Hepatic stellate cell (primary cell): Measurements from ENCODE around the gene SLC6A7.

ENCODE experiments used
- DNase-seq: peaks from one replicate; pipeline ENCODE4 v3.0.0; 2011; ENCODE audit warnings: low spot score

Gene SLC6A7

GRCh38 chr5:150172556-150172955 lies 17.3 kb upstream of the SLC6A7 start:
- DNase-seq = no peak

GRCh38 chr5:150173161-150173560 lies 16.7 kb upstream of the SLC6A7 start:
- no peak for DNase-seq

DNA sequence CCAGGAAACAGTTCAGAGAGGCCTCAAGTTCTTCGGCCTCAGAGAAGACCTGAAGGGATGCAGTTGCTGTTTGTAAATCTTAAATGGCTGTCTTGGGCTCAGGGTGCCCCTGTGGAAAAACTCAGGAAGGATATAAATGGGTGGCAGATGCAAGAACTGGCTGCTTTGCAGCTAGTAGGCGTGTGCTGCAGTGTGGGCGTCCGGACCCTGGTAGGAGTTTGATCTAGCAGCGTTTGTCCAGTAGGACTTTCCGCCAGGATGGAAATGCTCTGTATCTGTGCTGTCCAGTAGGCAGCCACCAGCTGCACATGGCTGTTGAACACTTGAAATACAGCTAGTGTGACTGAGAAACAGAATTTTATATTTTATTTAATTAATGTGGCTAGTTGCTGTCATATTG lies 15.6 kb upstream of the SLC6A7 start:
- no peak for DNase-seq

DNA sequence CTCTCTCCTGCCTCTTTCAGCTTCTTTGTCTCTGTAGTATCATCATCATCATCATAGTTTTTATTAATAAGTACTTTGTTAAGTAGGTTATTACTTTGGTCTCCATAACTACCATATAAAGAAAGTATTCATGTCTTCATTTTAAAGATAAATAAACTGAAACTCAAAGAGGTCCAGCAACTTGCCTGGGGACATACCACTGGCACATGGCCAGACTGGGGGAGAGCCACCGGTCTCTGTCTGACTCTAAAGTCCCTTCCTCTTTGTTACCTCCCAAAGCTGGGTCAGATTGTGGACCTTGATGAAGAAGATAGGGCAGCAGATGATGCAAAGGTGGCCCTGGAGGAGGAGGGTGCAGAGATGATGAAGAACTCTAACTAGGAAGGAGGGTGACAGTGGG lies 14.8 kb upstream of the SLC6A7 start:
- no peak for DNase-seq

- DNase-seq = no peak
Observed at GRCh38 chr5:150175536-150175935, 14.3 kb upstream of the SLC6A7 start.

- DNase-seq = peak; percentile 65
Observed at GRCh38 chr5:150176745-150177477, 13.0 kb upstream of the SLC6A7 start.

DNA sequence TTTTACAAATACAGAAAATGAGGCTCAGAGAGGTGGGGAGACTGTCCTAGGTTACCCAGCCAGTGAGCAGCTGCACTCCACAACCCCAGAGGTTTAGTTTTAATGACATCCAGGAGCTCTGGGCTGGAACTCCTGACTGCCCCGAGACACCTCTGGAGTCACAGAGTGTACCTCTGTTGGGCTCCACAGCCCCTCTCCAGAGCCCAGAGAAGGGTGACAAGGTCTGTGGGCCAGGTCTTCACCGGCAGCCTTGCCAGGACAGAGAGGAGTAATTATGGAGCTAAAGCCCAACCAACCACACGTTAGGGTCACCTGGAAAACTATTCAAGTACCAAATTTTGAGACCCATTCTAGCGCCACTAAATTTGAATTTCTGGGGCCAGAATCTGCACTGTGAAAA lies 12.1 kb upstream of the SLC6A7 start:
- DNase-seq = no peak

GRCh38 chr5:150178262-150178661 lies 11.6 kb upstream of the SLC6A7 start:
- no peak for DNase-seq

- no peak for DNase-seq
Observed at GRCh38 chr5:150179019-150179620, 10.7 kb upstream of the SLC6A7 start.

DNA sequence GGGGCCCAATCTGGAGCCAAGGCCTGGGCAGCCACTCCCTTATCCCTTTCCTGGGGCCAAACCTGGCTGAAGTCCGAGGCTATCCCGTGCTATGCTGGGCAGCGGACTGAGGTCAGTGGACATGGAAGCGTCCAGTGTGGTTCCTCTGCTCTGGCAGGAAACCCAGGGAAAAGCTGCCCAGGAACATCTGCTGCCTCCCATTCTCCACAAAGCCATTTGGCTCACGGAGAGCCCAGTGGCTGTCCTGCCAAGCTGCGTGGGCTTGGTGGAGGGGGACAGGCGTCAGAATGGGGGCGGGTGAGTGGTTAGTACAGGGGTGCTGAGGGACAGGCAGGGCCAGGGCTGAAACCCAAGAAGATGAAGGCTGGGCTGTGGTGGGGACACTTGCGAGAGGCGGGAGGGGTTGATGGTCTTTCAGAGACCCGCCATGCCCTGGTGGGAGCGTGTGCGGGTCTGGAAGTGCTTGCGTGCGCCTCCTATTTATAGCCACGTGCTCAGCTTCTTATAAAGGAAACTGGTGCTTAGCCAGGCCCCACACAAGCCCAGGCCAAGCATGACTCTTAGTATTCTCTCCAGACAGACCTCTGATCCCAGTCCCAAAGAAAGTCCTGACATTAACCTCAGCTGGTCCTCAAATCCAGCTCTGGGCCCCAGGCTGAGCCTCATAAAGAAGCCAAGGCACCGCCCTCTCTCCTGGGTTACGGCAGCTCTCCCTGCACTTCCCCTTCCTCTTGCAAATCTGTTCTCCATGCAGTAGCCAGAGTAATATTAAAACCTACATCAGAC lies 9.4 kb upstream of the SLC6A7 start:
- no peak for DNase-seq

DNA sequence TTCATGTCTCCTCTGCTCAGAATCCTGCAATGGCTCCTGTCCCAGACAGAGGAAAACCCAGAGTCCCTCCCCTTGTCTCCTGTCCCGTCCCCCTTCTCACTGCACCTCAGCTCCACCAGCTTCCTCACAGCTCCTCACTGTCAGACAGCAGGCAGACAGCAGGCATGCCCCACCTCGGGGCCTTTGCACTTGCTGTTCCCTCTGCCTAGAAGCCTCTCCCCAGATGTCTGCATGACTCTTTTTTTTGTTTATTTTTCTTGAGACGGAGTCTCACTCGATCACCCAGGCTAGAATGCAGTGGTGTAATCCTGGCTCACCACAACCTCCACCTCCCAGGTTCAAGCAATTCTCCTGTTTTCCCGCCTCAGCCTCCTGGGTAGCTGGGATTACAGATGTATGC lies 8.8 kb upstream of the SLC6A7 start:
- peak; percentile 61 for DNase-seq

GRCh38 chr5:150181766-150182545 lies 7.9 kb upstream of the SLC6A7 start:
- DNase-seq = no peak

DNA sequence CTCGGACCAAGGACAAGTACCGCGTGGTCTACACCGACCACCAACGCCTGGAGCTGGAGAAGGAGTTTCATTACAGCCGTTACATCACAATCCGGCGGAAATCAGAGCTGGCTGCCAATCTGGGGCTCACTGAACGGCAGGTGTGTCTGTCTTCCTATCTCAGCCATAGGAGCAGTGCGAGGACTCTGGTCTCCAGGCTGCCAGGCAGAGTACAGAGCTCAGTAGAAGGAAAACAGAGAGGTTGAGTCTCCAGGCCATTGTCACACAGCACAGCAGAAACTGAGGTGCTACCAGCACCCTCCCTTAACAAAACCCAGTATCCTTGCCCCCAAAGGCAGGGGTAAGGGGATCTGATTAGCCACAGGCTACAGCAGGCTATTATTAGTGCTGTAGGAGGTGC lies 7.1 kb upstream of the SLC6A7 start:
- DNase-seq = no peak

- no peak for DNase-seq
Observed at GRCh38 chr5:150183436-150183835, 6.4 kb upstream of the SLC6A7 start.

DNA sequence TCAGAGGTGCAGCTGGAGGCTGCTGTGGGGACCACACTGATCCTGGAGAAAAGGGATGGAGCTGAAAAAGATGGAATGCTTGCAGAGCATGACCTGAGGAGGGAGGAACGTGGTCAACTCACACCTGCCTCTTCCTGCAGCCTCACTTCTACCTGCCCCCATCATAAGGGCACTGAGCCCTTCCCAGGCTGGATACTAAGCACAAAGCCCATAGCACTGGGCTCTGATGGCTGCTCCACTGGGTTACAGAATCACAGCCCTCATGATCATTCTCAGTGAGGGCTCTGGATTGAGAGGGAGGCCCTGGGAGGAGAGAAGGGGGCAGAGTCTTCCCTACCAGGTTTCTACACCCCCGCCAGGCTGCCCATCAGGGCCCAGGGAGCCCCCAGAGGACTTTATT lies 5.9 kb upstream of the SLC6A7 start:
- DNase-seq = no peak

GRCh38 chr5:150184990-150185912 lies 4.6 kb upstream of the SLC6A7 start:
- DNase-seq = no peak

DNA sequence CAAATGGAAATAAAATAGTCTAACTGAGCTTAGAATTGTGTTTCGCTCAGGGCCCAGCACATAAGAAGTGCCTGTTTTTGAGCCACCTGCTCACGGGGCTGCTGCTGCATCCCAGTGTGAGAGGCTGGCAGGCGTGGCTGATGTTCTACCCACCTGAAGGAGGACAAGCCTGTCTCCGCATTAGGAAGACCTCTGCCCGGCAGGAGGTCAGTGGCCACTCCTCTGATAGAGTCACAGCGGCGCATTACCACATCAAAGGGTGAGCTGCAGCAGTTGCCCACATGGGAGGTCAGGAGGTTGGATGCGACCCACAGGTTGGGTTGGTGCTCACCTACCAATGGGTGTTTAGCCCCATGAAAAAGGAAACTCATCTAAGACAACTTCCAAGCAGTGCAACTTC lies 3.7 kb upstream of the SLC6A7 start:
- no peak for DNase-seq

DNA sequence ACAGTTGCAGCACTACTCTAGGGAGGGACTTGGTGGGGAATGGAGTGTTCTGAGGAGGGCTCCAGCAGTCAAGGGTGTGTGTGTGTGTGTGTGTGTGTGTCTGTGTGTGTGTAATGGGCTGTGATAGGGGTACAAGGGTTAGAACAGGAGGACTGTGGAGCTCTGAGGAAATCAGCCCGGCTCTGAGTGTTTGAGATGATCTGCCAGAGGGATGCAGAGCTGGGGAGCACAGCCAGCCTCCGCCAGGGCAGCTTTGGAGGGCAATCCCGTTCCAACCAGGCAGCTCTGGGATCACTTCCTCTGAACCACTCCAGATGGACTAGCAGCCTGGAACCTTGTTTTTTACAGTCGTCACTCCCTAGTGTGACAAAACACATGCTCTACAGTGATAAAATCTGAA lies 3.0 kb upstream of the SLC6A7 start:
- no peak for DNase-seq

- no peak for DNase-seq
Observed at GRCh38 chr5:150188146-150188842, 1.6 kb upstream of the SLC6A7 start.

DNA sequence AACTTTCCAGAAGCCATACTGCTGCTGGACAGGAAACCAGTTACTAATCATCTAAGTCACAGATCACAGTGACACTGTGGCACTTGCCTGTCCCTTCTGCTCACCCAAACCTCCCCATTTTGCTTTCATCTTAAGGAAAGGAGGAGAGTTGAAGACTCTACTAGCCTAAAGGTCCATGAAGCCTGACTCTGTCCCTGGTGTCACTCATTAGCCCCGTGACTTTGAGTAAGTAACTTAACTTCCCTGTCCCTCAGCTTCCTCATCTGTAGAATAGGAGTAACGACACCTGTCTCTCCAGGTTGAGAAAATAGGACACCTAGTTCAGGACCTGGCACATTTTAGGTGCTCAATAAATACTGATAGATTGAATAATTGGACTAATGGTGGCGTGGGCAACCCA lies 536 bp upstream of the SLC6A7 start:
- no peak for DNase-seq

DNA sequence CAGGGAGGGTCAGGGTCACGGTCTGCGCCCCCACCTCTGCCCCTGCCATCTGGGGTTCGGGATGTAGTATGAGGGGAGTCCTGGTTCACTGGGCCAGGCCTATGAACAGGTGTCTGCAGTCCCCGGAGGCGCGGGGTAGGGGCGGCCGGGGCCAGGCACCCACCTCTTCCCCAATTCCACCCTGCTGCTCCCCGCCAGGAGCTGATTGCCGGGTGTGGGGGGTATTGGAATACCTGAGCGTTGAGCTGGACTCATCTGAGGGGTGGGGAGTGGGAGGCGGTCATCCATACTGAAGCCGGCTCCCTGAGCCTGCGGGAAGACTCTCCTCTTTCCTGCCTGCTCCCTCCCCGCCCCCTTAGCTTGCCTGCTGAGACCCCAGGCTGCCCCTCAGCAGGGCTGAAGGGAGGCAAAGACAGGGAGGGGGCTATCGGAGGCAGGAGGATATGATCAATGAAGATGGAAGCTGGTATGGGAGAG lies 679 bp downstream of the SLC6A7 start:
- DNase-seq = no peak
